ENCODE data around the gene SDE2. TPM values are rescaled to one million over a fixed set of nuclear protein-coding genes. Genes with fewer than 3 reads are reported as not detected.

SDE2 gene
- total and polyA plus RNA-seq, 10 of the 15 experiments (the other 5 are each of a cell fraction or from before 2014, with no cell fraction given): 2.7 to 19.4 (median 12.6) TPM

GRCh38 chr1:226038661-226039060 lies 39.5 kb upstream of the SDE2 start:
- SMC1A ChIA-PET (ENCODE audit: uncharacterized antibody, unreplicated experiment): no interaction called here

More at GRCh38 chr1:226038661-226039060, 39.5 kb upstream of the SDE2 start:
- intact Hi-C loops (cut with micrococcal nuclease; ENCODE audit: unreplicated experiment): no loop called here
- no peak overlapping the region for H2AFZ ChIP-seq (ENCODE audit: control insufficient read depth, low read depth, low read length)
- DNase-seq (ENCODE audit: low read depth, low spot score) (no peak), FAIRE-seq (no peak), ATAC-seq (no peak)
- H3K4me1 ChIP-seq (ENCODE audit: control insufficient read depth, insufficient read depth, low read length): no peaks in the 10 kb centered on the region
- no peaks in the 10 kb centered on the region for H3K36me3 ChIP-seq (ENCODE audit: control insufficient read depth in 2 of 2, insufficient read depth in 2 of 2, low read length in 1 of 2)
- H3K9me3 ChIP-seq (replicated peaks; ENCODE audit: control insufficient read depth, insufficient read depth, low read length): no peaks in the 10 kb centered on the region
- no peak overlapping the region for H3K4me2 ChIP-seq (ENCODE audit: control insufficient read depth, insufficient read depth)
- BruUV-seq (replicated peaks): no TSS peak
- in situ Hi-C loops (cut with MboI): no loop called here
- ChIA-PET CTCF (interaction anchor here (0.6 kb wide), 1 partner anchor 26 kb away, joined by 3 read pairs; no protein-coding TSS in a partner anchor), POLR2A (no interaction called here), RAD21 (ENCODE audit: unreplicated experiment) (no interaction called here)
- no peak overlapping the region for H3K27ac ChIP-seq (ENCODE audit: control insufficient read depth, insufficient read depth)
- no peaks in the 10 kb centered on the region; a peak in 1 of 4 replicates for H3K27me3 ChIP-seq (replicated peaks in 1 of 2; ENCODE audit: control insufficient read depth in 2 of 2, insufficient read depth in 2 of 2, low read length in 1 of 2)
- no peak overlapping the region for H3K4me3 ChIP-seq
- no peaks in the 10 kb centered on the region for H4K20me1 ChIP-seq (ENCODE audit: control insufficient read depth, insufficient read depth)
- H3K9ac ChIP-seq (ENCODE audit: control insufficient read depth, insufficient read depth, low read length): no peak overlapping the region
- no peak for TF ChIP-seq NKRF (conservative IDR thresholded peaks at IDR 0.05)
- TF ChIP-seq, protein P1, sequence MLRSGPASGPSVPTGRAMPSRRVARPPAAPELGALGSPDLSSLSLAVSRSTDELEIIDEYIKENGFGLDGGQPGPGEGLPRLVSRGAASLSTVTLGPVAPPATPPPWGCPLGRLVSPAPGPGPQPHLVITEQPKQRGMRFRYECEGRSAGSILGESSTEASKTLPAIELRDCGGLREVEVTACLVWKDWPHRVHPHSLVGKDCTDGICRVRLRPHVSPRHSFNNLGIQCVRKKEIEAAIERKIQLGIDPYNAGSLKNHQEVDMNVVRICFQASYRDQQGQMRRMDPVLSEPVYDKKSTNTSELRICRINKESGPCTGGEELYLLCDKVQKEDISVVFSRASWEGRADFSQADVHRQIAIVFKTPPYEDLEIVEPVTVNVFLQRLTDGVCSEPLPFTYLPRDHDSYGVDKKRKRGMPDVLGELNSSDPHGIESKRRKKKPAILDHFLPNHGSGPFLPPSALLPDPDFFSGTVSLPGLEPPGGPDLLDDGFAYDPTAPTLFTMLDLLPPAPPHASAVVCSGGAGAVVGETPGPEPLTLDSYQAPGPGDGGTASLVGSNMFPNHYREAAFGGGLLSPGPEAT (IDR thresholded peaks at IDR 0.05; ENCODE audit: low read depth): no peak
- no peak for TF ChIP-seq NR2F1 (conservative IDR thresholded peaks at IDR 0.05)
- no peak for TF ChIP-seq ZNF207 (IDR thresholded peaks at IDR 0.05; ENCODE audit: borderline replicate concordance)
- no peak for TF ChIP-seq SMAD1 (IDR thresholded peaks at IDR 0.05; ENCODE audit: low read depth, partially characterized antibody)
- no peak for TF ChIP-seq POU2F2 (IDR thresholded peaks at IDR 0.05; ENCODE audit: borderline replicate concordance, low read depth, low read length)
- no peak for TF ChIP-seq RB1 (IDR thresholded peaks at IDR 0.05; ENCODE audit: borderline replicate concordance)
- no peak for TF ChIP-seq STAT1 (conservative IDR thresholded peaks at IDR 0.05)
- no peak for TF ChIP-seq HDGF (IDR thresholded peaks at IDR 0.05)
- TF ChIP-seq FOXK2 (IDR thresholded peaks at IDR 0.05): no peak
- TF ChIP-seq CREB1 (IDR thresholded peaks at IDR 0.05; ENCODE audit: low read depth): no peak
- TF ChIP-seq BHLHE40 (IDR thresholded peaks at IDR 0.05; ENCODE audit: borderline replicate concordance in 1 of 2, low read depth in 2 of 2, low read length in 1 of 2): no peak
- no peak for TF ChIP-seq SRF (IDR thresholded peaks at IDR 0.05; ENCODE audit: low read depth in 2 of 2, low read length in 2 of 2)
- no peak for TF ChIP-seq EED (IDR thresholded peaks at IDR 0.05; ENCODE audit: low read depth)
- no peak for TF ChIP-seq ZNF687 (IDR thresholded peaks at IDR 0.05)
- TF ChIP-seq, protein P2, sequence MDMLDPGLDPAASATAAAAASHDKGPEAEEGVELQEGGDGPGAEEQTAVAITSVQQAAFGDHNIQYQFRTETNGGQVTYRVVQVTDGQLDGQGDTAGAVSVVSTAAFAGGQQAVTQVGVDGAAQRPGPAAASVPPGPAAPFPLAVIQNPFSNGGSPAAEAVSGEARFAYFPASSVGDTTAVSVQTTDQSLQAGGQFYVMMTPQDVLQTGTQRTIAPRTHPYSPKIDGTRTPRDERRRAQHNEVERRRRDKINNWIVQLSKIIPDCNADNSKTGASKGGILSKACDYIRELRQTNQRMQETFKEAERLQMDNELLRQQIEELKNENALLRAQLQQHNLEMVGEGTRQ (IDR thresholded peaks at IDR 0.05; ENCODE audit: borderline replicate concordance, low read depth, low read length): no peak
- TF ChIP-seq STAT3 (IDR thresholded peaks at IDR 0.05; ENCODE audit: low read depth, low read length): no peak
- 100% methylated on average over 1 of the region's 1 CpG for WGBS (ENCODE audit: insufficient coverage, insufficient replicate concordance, low lambda C conversion rate, missing lambda C conversion rate)
- H3K79me2 ChIP-seq (ENCODE audit: control insufficient read depth, insufficient read depth, low read length): no peaks in the 10 kb centered on the region
